ENCODE measurements around the gene VPS29.

The VPS29 gene

GRCh38 chr12:110543965-110544364 is 42.1 kb upstream of the VPS29 start:
- Histone ChIP-seq H3K4me1 (ENCODE audit: insufficient read depth, insufficient read length) (peaks cover 4% of the 10 kb centered on the region), H3K27me3 (ENCODE audit: insufficient read depth, insufficient read length) (no peaks in the 10 kb centered on the region), H3K9me3 (ENCODE audit: insufficient read depth, low read length) (no peaks in the 10 kb centered on the region), H3K9ac (ENCODE audit: insufficient read length, low read depth) (no peak overlapping the region), H3K36me3 (ENCODE audit: insufficient read depth, insufficient read length, low read length) (peaks cover 32% of the 10 kb centered on the region), H3K4me3 (ENCODE audit: insufficient read length, low read depth) (no peak overlapping the region)
- TF ChIP-seq ZNF274 (IDR thresholded peaks at IDR 0.05; ENCODE audit: low read depth, low read length) (no peak), YY1 (IDR thresholded peaks at IDR 0.05; ENCODE audit: insufficient read depth, insufficient read length) (no peak), SUZ12 (IDR thresholded peaks at IDR 0.05; ENCODE audit: extremely low read depth, insufficient read depth, insufficient read length) (no peak)
- DNase-seq (ENCODE audit: low read depth, low spot score), result no peak

- no peak for TF ChIP-seq SUZ12 (IDR thresholded peaks at IDR 0.05; ENCODE audit: extremely low read depth, insufficient read depth, insufficient read length)
- no peak for TF ChIP-seq ZNF274 (IDR thresholded peaks at IDR 0.05; ENCODE audit: low read depth, low read length)
- TF ChIP-seq YY1 (IDR thresholded peaks at IDR 0.05; ENCODE audit: insufficient read depth, insufficient read length), result no peak
- Histone ChIP-seq H3K4me1 (ENCODE audit: insufficient read depth, insufficient read length) (peaks cover 4% of the 10 kb centered on the region), H3K9ac (ENCODE audit: insufficient read length, low read depth) (no peak overlapping the region), H3K9me3 (ENCODE audit: insufficient read depth, low read length) (no peaks in the 10 kb centered on the region), H3K4me3 (ENCODE audit: insufficient read length, low read depth) (no peak overlapping the region), H3K36me3 (ENCODE audit: insufficient read depth, insufficient read length, low read length) (peaks cover 33% of the 10 kb centered on the region), H3K27me3 (ENCODE audit: insufficient read depth, insufficient read length) (no peaks in the 10 kb centered on the region)
- no peak for DNase-seq (ENCODE audit: low read depth, low spot score)
Observed at GRCh38 chr12:110543252-110543959, 41.5 kb upstream of the VPS29 start.

- Histone ChIP-seq H3K4me1 (ENCODE audit: insufficient read depth, insufficient read length) (peaks cover 4% of the 10 kb centered on the region), H3K36me3 (ENCODE audit: insufficient read depth, insufficient read length, low read length) (peaks cover 57% of the 10 kb centered on the region), H3K9ac (ENCODE audit: insufficient read length, low read depth) (no peak overlapping the region), H3K27me3 (ENCODE audit: insufficient read depth, insufficient read length) (no peaks in the 10 kb centered on the region), H3K4me3 (ENCODE audit: insufficient read length, low read depth) (no peak overlapping the region), H3K9me3 (ENCODE audit: insufficient read depth, low read length) (no peaks in the 10 kb centered on the region)
- TF ChIP-seq SUZ12 (IDR thresholded peaks at IDR 0.05; ENCODE audit: extremely low read depth, insufficient read depth, insufficient read length) (no peak), ZNF274 (IDR thresholded peaks at IDR 0.05; ENCODE audit: low read depth, low read length) (no peak), YY1 (IDR thresholded peaks at IDR 0.05; ENCODE audit: insufficient read depth, insufficient read length) (no peak)
- DNase-seq (ENCODE audit: low read depth, low spot score), result no peak
Observed at GRCh38 chr12:110540048-110540447, 38.1 kb upstream of the VPS29 start.

GRCh38 chr12:110538869-110539622 is 37.1 kb upstream of the VPS29 start:
- TF ChIP-seq YY1 (IDR thresholded peaks at IDR 0.05; ENCODE audit: insufficient read depth, insufficient read length) (no peak), ZNF274 (IDR thresholded peaks at IDR 0.05; ENCODE audit: low read depth, low read length) (no peak), SUZ12 (IDR thresholded peaks at IDR 0.05; ENCODE audit: extremely low read depth, insufficient read depth, insufficient read length) (no peak)
- H3K4me1 ChIP-seq (ENCODE audit: insufficient read depth, insufficient read length), result peaks cover 4% of the 10 kb centered on the region
- no peak overlapping the region for H3K9ac ChIP-seq (ENCODE audit: insufficient read length, low read depth)
- DNase-seq (ENCODE audit: low read depth, low spot score), result no peak
- peaks cover 57% of the 10 kb centered on the region for H3K36me3 ChIP-seq (ENCODE audit: insufficient read depth, insufficient read length, low read length)
- H3K27me3 ChIP-seq (ENCODE audit: insufficient read depth, insufficient read length), result no peaks in the 10 kb centered on the region
- H3K4me3 ChIP-seq (ENCODE audit: insufficient read length, low read depth), result no peak overlapping the region
- H3K9me3 ChIP-seq (ENCODE audit: insufficient read depth, low read length), result no peaks in the 10 kb centered on the region

GRCh38 chr12:110537605-110538409 is 35.9 kb upstream of the VPS29 start:
- Histone ChIP-seq H3K9me3 (ENCODE audit: insufficient read depth, low read length) (no peaks in the 10 kb centered on the region), H3K27me3 (ENCODE audit: insufficient read depth, insufficient read length) (no peaks in the 10 kb centered on the region), H3K4me1 (ENCODE audit: insufficient read depth, insufficient read length) (no peaks in the 10 kb centered on the region), H3K36me3 (ENCODE audit: insufficient read depth, insufficient read length, low read length) (peaks cover 48% of the 10 kb centered on the region), H3K4me3 (ENCODE audit: insufficient read length, low read depth) (no peak overlapping the region), H3K9ac (ENCODE audit: insufficient read length, low read depth) (no peak overlapping the region)
- TF ChIP-seq SUZ12 (IDR thresholded peaks at IDR 0.05; ENCODE audit: extremely low read depth, insufficient read depth, insufficient read length), result no peak
- no peak for TF ChIP-seq YY1 (IDR thresholded peaks at IDR 0.05; ENCODE audit: insufficient read depth, insufficient read length)
- TF ChIP-seq ZNF274 (IDR thresholded peaks at IDR 0.05; ENCODE audit: low read depth, low read length), result no peak
- no peak for DNase-seq (ENCODE audit: low read depth, low spot score)

GRCh38 chr12:110536834-110537604 is 35.1 kb upstream of the VPS29 start:
- no peaks in the 10 kb centered on the region for H3K9me3 ChIP-seq (ENCODE audit: insufficient read depth, low read length)
- H3K27me3 ChIP-seq (ENCODE audit: insufficient read depth, insufficient read length), result no peaks in the 10 kb centered on the region
- no peaks in the 10 kb centered on the region for H3K4me1 ChIP-seq (ENCODE audit: insufficient read depth, insufficient read length)
- no peak overlapping the region for H3K4me3 ChIP-seq (ENCODE audit: insufficient read length, low read depth)
- H3K36me3 ChIP-seq (ENCODE audit: insufficient read depth, insufficient read length, low read length), result peaks cover 47% of the 10 kb centered on the region
- no peak overlapping the region for H3K9ac ChIP-seq (ENCODE audit: insufficient read length, low read depth)
- DNase-seq (ENCODE audit: low read depth, low spot score), result no peak
- TF ChIP-seq YY1 (IDR thresholded peaks at IDR 0.05; ENCODE audit: insufficient read depth, insufficient read length), result no peak
- no peak for TF ChIP-seq ZNF274 (IDR thresholded peaks at IDR 0.05; ENCODE audit: low read depth, low read length)
- no peak for TF ChIP-seq SUZ12 (IDR thresholded peaks at IDR 0.05; ENCODE audit: extremely low read depth, insufficient read depth, insufficient read length)

All from NT2/D1 (cell line).